OCI-LY7 (cell line): Measurements from ENCODE around the gene GCNT2. TPM values are rescaled to one million over a fixed set of nuclear protein-coding genes. Genes with fewer than 3 reads are reported as not detected.

Source experiments
- BruUV-seq: library from RNA; stranded (reverse); fragments of 400-500 nt; replicated peaks from 2 replicates; lab custom pipeline; 2021; lab: Mats Ljungman, UMichigan
- CTCF ChIA-PET: fragments of 300-600 bp; sonication (Branson Sonifier 250); formaldehyde crosslinking; loops from one replicate; lab custom pipeline; 2022; ENCODE audit warnings: antibody characterized with exemption; ENCODE audit not compliant: unreplicated experiment; lab: Charles Lee
- POLR2A ChIA-PET: fragments of 300-600 bp; sonication (Branson Sonifier 250); formaldehyde crosslinking; loops from one replicate; lab custom pipeline; 2022; ENCODE audit warnings: antibody characterized with exemption; lab: Charles Lee
- DNase-seq: peaks from one replicate; pipeline ENCODE4 v3.0.0-alpha.2; 2015; ENCODE audit warnings: low spot score
- H2AFZ ChIP-seq: fragments of 200-600 bp; sonication (generic), shearing (Covaris generic); 2 replicates; pipeline ENCODE4 v1.6.1; 2014; ENCODE audit warnings: mild to moderate bottlenecking, antibody characterized with exemption, low read length, moderate library complexity
- H3K27ac ChIP-seq: fragments of 200-600 bp; sonication (generic); 2 replicates; pipeline ENCODE4 v1.5.1; 2014; ENCODE audit warnings: mixed run types, low read depth, mild to moderate bottlenecking, moderate library complexity, low read length, inconsistent platforms; ENCODE audit not compliant: poor library complexity, severe bottlenecking
- H3K36me3 ChIP-seq: fragments of 200-600 bp; sonication (generic); 2 replicates; pipeline ENCODE4 v1.6.1; 2014; ENCODE audit warnings: mild to moderate bottlenecking, antibody characterized with exemption, low read length, moderate library complexity, mixed read lengths; ENCODE audit not compliant: insufficient read depth
- H3K4me1 ChIP-seq: fragments of 200-600 bp; sonication (generic); 2 replicates; pipeline ENCODE4 v1.5.1; 2014; ENCODE audit warnings: mild to moderate bottlenecking, low read length; ENCODE audit not compliant: insufficient read depth, poor library complexity, severe bottlenecking
- H3K4me2 ChIP-seq: fragments of 200-600 bp; sonication (generic); 2 replicates; pipeline ENCODE4 v1.6.1; 2014; ENCODE audit warnings: mild to moderate bottlenecking, low read length
- H3K4me3 ChIP-seq: fragments of 200-600 bp; sonication (generic); 2 replicates; pipeline ENCODE4 v1.5.1; 2014; ENCODE audit warnings: mild to moderate bottlenecking, low read depth, low read length; ENCODE audit not compliant: poor library complexity, severe bottlenecking
- H3K79me2 ChIP-seq: fragments of 200-600 bp; sonication (generic); 2 replicates; pipeline ENCODE4 v1.6.1; 2016; ENCODE audit warnings: low read depth, mild to moderate bottlenecking, low read length, moderate library complexity, mixed read lengths; ENCODE audit not compliant: insufficient read depth
- H3K9me2 ChIP-seq: fragments of 200-600 bp; sonication (generic); 2 replicates; pipeline ENCODE4 v1.6.1; 2016; ENCODE audit warnings: mild to moderate bottlenecking, low read length, mixed read lengths; ENCODE audit not compliant: insufficient read depth
- H3K9me3 ChIP-seq: fragments of 200-600 bp; sonication (generic); 2 replicates; pipeline ENCODE4 v1.6.1; 2014; ENCODE audit warnings: mild to moderate bottlenecking, mixed run types, low read length, mixed read lengths
- H4K20me1 ChIP-seq: fragments of 200-600 bp; sonication (generic); 2 replicates; pipeline ENCODE4 v1.6.1; 2014; ENCODE audit warnings: mild to moderate bottlenecking, antibody characterized with exemption, low read length, moderate library complexity, mixed read lengths; ENCODE audit not compliant: insufficient read depth
- EZH2phosphoT487 ChIP-seq: fragments of 200-600 bp; sonication (generic); IDR thresholded peaks from 2 replicates; pipeline ENCODE4 v1.6.1; 2018; ENCODE audit warnings: low read depth, borderline replicate concordance, mild to moderate bottlenecking, mixed run types, antibody characterized with exemption, low read length, moderate library complexity, mixed read lengths
- intact Hi-C: fragments of 100-400 bp; cut with micrococcal nuclease; formaldehyde crosslinking; loops from one replicate; pipeline ENCODE4 v1.10.0; 2022; ENCODE audit not compliant: unreplicated experiment
- total RNA-seq, 2 experiments: library from RNA; depleted of rRNA in 1 of 2; stranded (reverse); fragments of >200 nt in 1 of 2; shearing (Covaris generic) in 1 of 2; gene quantifications; 2 replicates each; pipeline ENCODE4 v1.2.3, GENCODE V29; 2014 to 2022
- TF ChIP-seq, protein P1 (sequence below): fragments of 200-600 bp; sonication (generic); conservative IDR thresholded peaks from 2 replicates; pipeline ENCODE4 v1.5.1; 2014; ENCODE audit warnings: mild to moderate bottlenecking, antibody characterized with exemption, low read length, moderate library complexity, mixed read lengths

Gene GCNT2
- total RNA-seq, 2 experiments from 2014 or later, result 17.4 to 25.2 TPM

DNA sequence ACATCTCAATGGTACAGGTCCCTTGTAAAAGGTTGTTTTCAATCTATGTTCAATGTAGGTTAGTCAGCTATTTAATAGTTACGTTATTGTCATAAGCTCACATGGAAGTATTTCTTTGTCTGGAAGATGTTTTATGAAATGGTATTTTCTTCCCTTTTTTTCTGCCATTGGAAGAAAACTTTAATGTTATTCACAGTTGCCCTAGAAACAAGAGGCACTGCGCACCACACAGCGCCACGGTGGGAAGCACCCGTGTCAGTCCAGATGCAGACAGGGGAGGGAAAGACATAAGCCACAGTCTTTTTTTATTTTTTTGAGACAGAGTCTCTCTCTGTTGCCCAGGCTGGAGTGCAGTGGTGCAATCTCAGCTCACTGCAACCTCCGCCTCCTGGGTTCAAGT is 82.1 kb downstream of the GCNT2 start:
- H3K79me2 ChIP-seq, result no peaks in the 10 kb centered on the region
- no TSS peak for BruUV-seq
- no peak for DNase-seq
- no peak overlapping the region for H3K4me2 ChIP-seq
- no peaks in the 10 kb centered on the region; the same call in 1 of the 2 replicates for H4K20me1 ChIP-seq
- ChIA-PET CTCF (no interaction called here), POLR2A (interaction anchor here (1.0 kb wide), 1 partner anchor 11 kb away, joined by 3 read pairs; no protein-coding TSS in a partner anchor)
- no peaks in the 10 kb centered on the region for H3K4me1 ChIP-seq
- no peak for TF ChIP-seq EZH2phosphoT487
- TF ChIP-seq, protein P1, sequence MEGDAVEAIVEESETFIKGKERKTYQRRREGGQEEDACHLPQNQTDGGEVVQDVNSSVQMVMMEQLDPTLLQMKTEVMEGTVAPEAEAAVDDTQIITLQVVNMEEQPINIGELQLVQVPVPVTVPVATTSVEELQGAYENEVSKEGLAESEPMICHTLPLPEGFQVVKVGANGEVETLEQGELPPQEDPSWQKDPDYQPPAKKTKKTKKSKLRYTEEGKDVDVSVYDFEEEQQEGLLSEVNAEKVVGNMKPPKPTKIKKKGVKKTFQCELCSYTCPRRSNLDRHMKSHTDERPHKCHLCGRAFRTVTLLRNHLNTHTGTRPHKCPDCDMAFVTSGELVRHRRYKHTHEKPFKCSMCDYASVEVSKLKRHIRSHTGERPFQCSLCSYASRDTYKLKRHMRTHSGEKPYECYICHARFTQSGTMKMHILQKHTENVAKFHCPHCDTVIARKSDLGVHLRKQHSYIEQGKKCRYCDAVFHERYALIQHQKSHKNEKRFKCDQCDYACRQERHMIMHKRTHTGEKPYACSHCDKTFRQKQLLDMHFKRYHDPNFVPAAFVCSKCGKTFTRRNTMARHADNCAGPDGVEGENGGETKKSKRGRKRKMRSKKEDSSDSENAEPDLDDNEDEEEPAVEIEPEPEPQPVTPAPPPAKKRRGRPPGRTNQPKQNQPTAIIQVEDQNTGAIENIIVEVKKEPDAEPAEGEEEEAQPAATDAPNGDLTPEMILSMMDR, result no peak
- H3K4me3 ChIP-seq, result no peak overlapping the region
- H3K36me3 ChIP-seq, result peaks cover 8% of the 10 kb centered on the region; the same call in 1 of the 2 replicates
- no peaks in the 10 kb centered on the region for H3K9me3 ChIP-seq
- H2AFZ ChIP-seq, result no peak overlapping the region
- no peak overlapping the region for H3K27ac ChIP-seq
- no peaks in the 10 kb centered on the region for H3K9me2 ChIP-seq
- intact Hi-C loops, result no loop called here

DNA sequence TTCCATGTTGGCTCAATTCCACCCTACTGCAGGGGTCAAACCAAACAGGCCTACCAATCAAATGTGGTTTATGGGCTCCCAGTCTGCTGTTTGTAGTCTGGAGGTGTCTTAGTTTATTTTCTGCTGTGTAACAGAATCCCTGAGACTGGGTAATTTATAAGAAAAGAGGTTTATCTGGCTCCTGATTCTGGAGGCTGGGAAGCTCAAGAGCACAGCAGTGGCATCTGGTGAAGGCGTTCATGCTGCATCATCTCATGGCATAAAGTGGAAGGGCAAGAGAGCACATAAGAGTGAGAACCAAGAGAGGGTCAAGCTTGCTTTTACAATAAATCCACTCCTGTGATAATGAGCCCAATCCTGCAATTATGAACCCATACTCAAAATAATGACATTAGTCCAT is 87.9 kb downstream of the GCNT2 start:
- peaks cover 14% of the 10 kb centered on the region for H3K36me3 ChIP-seq
- H3K4me2 ChIP-seq, result no peak overlapping the region
- no peaks in the 10 kb centered on the region; the same call in 1 of the 2 replicates for H3K79me2 ChIP-seq
- H3K9me3 ChIP-seq, result 0 out of 2 replicates have a peak, but pooled peaks cover 4% of the 10 kb centered on the region
- DNase-seq, result no peak
- intact Hi-C loops, result no loop called here
- no peak overlapping the region for H3K4me3 ChIP-seq
- no peak overlapping the region for H3K27ac ChIP-seq
- ChIA-PET POLR2A (interaction anchor here (0.9 kb wide), 1 partner anchor 12 kb away, joined by 3 read pairs; no protein-coding TSS in a partner anchor), CTCF (no interaction called here)
- no peaks in the 10 kb centered on the region for H3K9me2 ChIP-seq
- H2AFZ ChIP-seq, result no peak overlapping the region
- no TSS peak for BruUV-seq
- H3K4me1 ChIP-seq, result no peaks in the 10 kb centered on the region
- no peak for TF ChIP-seq EZH2phosphoT487
- TF ChIP-seq, protein P1, result no peak
- no peaks in the 10 kb centered on the region for H4K20me1 ChIP-seq

DNA sequence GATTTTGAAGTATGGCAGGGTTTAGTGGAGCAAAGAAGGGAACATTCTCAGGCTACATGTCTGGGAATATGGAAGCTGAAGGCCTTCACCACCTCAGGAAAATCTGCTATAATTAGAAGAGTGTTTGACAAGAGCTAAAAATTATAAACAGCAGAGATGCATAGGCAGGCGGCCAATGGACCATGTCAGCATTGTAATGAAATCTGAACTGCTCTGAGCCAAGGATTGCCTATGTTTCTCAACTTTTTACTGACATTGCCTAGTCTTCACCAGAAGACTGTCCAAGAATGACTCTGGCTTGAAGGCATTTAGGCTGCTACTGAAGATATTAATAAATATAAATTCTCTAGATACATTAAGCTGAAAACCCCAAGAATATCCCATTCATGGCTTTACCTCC is 89.1 kb downstream of the GCNT2 start:
- BruUV-seq, result no TSS peak
- no peak overlapping the region for H2AFZ ChIP-seq
- no peak overlapping the region for H3K27ac ChIP-seq
- peaks cover 14% of the 10 kb centered on the region for H3K36me3 ChIP-seq
- no peak for TF ChIP-seq EZH2phosphoT487
- TF ChIP-seq, protein P1, result no peak
- CTCF ChIA-PET, result no interaction called here
- 0 out of 2 replicates have a peak, but pooled peaks cover 4% of the 10 kb centered on the region for H3K9me3 ChIP-seq
- no peaks in the 10 kb centered on the region for H3K9me2 ChIP-seq
- no peak overlapping the region for H3K4me3 ChIP-seq
- H4K20me1 ChIP-seq, result no peaks in the 10 kb centered on the region
- H3K4me1 ChIP-seq, result no peaks in the 10 kb centered on the region
- no peak overlapping the region for H3K4me2 ChIP-seq
- no peak for DNase-seq
- intact Hi-C loops, result no loop called here
- H3K79me2 ChIP-seq, result no peaks in the 10 kb centered on the region; the same call in 1 of the 2 replicates
- POLR2A ChIA-PET, result interaction anchor here (0.6 to 1.4 kb wide), 2 partner anchors 32 to 37 kb away, joined by 3 to 5 read pairs; no protein-coding TSS in a partner anchor
